ENCODE measurements around the gene SORCS2.

The SORCS2 gene

DNA sequence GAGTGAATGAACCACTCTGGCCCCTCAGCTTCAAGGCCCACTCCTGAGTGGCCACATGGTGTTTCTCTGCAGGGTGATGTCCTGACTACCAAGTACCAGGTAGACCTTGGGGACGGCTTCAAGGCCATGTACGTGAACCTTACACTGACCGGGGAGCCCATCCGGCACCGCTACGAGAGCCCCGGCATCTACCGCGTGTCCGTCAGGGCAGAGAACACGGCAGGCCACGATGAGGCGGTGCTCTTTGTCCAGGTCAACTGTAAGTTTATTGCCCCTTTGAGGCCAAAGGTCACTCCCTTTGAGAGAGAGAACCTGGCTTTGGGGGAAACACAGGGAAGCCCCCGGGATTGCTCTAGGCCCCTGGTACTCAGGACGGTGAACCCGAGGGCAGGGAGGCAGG, 531.3 kb downstream of the SORCS2 start:
- no peak overlapping the region for H2BK5ac ChIP-seq (ENCODE audit: low read depth, low read length, poor library complexity)
- no peaks in the 10 kb centered on the region for H3K4me1 ChIP-seq (ENCODE audit: control insufficient read depth in 1 of 2, insufficient read depth in 2 of 2, low read length in 2 of 2)
- no peaks in the 10 kb centered on the region for H3K79me2 ChIP-seq (ENCODE audit: control insufficient read depth, insufficient read depth, low read length, poor library complexity)
- H2AFZ ChIP-seq (ENCODE audit: insufficient read depth, low read length, poor library complexity), result no peak overlapping the region
- H3K4ac ChIP-seq (ENCODE audit: low read depth, low read length), result no peak overlapping the region
- no peak overlapping the region for H3K4me3 ChIP-seq (ENCODE audit: low read depth, low read length)
- H3K18ac ChIP-seq (ENCODE audit: low read length), result no peak overlapping the region
- no peaks in the 10 kb centered on the region for H3K79me1 ChIP-seq (ENCODE audit: low read length)
- H3K14ac ChIP-seq (ENCODE audit: low read length), result no peak overlapping the region
- no peak overlapping the region for H2AK5ac ChIP-seq (ENCODE audit: low read length)
- H3K27me3 ChIP-seq (ENCODE audit: insufficient read depth, low read length), result no peaks in the 10 kb centered on the region
- no peak overlapping the region for H2BK12ac ChIP-seq (ENCODE audit: low read length)
- no peak overlapping the region for H3K9ac ChIP-seq (ENCODE audit: low read length)
- H3K36me3 ChIP-seq (ENCODE audit: control insufficient read depth in 1 of 2, insufficient read depth in 2 of 2, low read length in 2 of 2), result no peaks in the 10 kb centered on the region
- H2BK120ac ChIP-seq (ENCODE audit: insufficient read depth, low read length, poor library complexity), result no peak overlapping the region
- no peak overlapping the region for H4K12ac ChIP-seq (ENCODE audit: low read depth, low read length)
- H3K23ac ChIP-seq (ENCODE audit: low read length), result no peak overlapping the region
- no peak overlapping the region for H3K4me2 ChIP-seq (ENCODE audit: low read length)
- no peak overlapping the region for H4K91ac ChIP-seq (ENCODE audit: low read depth, low read length)
- H4K8ac ChIP-seq (ENCODE audit: low read depth, low read length), result no peak overlapping the region
- DNase-seq, result no peak
- peaks cover 10% of the 10 kb centered on the region for H3K9me3 ChIP-seq (ENCODE audit: insufficient read depth, low read depth, low read length)
- no CpG with 5 or more reads among the region's 16 CpGs for WGBS (ENCODE audit: extremely low coverage, insufficient coverage, insufficient read length)
- no peak overlapping the region for H3K27ac ChIP-seq (ENCODE audit: low read depth, low read length)

GRCh38 chr4:7725951-7726350, 533.6 kb downstream of the SORCS2 start:
- Histone ChIP-seq H2AFZ (ENCODE audit: insufficient read depth, low read length, poor library complexity) (no peak overlapping the region), H2BK12ac (ENCODE audit: low read length) (no peak overlapping the region), H3K79me2 (ENCODE audit: control insufficient read depth, insufficient read depth, low read length, poor library complexity) (no peaks in the 10 kb centered on the region), H3K36me3 (ENCODE audit: control insufficient read depth in 1 of 2, insufficient read depth in 2 of 2, low read length in 2 of 2) (no peaks in the 10 kb centered on the region), H3K27ac (ENCODE audit: low read depth, low read length) (no peak overlapping the region), H2BK5ac (ENCODE audit: low read depth, low read length, poor library complexity) (no peak overlapping the region), H4K12ac (ENCODE audit: low read depth, low read length) (no peak overlapping the region), H3K4me3 (ENCODE audit: low read depth, low read length) (no peak overlapping the region), H3K9me3 (ENCODE audit: insufficient read depth, low read depth, low read length) (peaks cover 10% of the 10 kb centered on the region), H3K27me3 (ENCODE audit: insufficient read depth, low read length) (no peaks in the 10 kb centered on the region), H3K4me2 (ENCODE audit: low read length) (no peak overlapping the region), H3K18ac (ENCODE audit: low read length) (no peak overlapping the region), H3K9ac (ENCODE audit: low read length) (no peak overlapping the region), H3K14ac (ENCODE audit: low read length) (no peak overlapping the region), H3K4me1 (ENCODE audit: control insufficient read depth in 1 of 2, insufficient read depth in 2 of 2, low read length in 2 of 2) (no peaks in the 10 kb centered on the region), H2AK5ac (ENCODE audit: low read length) (no peak overlapping the region), H3K23ac (ENCODE audit: low read length) (no peak overlapping the region), H3K79me1 (ENCODE audit: low read length) (no peaks in the 10 kb centered on the region), H4K8ac (ENCODE audit: low read depth, low read length) (no peak overlapping the region), H4K91ac (ENCODE audit: low read depth, low read length) (no peak overlapping the region), H3K4ac (ENCODE audit: low read depth, low read length) (no peak overlapping the region), H2BK120ac (ENCODE audit: insufficient read depth, low read length, poor library complexity) (no peak overlapping the region)
- no CpG with 5 or more reads among the region's 9 CpGs for WGBS (ENCODE audit: extremely low coverage, insufficient coverage, insufficient read length)
- no peak for DNase-seq

DNA sequence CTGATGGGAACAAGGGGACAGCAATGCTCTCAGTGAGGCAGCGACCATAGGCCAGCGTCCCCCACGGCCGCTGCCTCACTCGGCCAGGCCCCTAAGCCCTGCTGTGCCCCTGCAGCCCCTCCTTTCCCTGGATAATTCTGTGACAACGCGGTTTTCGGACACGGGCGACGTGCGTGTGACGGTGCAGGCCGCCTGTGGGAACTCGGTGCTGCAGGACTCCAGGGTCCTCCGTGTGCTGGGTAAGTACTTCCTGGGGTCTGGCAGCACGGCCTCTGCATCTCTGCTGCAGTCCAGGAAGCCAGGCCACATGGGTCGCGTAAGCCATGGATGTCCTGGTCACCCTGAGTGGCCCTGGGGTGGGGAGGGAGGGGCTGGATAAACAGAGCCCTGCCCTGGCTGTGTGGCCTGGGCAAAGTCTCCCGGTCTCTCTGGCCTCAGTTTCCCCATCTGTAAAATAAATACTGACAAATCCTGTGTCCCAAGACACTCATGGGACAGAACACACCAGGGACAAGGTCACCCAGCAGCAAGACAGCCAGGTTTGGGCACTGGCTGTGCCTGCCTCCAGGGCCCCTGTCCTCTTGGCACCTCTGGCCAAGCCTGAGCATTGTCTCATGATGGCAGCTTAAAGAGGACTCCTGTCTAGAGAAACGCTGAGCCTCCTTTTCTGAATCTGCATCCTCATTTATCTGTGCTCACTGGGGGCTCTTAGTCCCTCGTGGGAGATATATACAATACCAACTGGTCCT, 534.5 kb downstream of the SORCS2 start:
- Histone ChIP-seq H4K8ac (ENCODE audit: low read depth, low read length) (no peak overlapping the region), H2BK5ac (ENCODE audit: low read depth, low read length, poor library complexity) (no peak overlapping the region), H3K18ac (ENCODE audit: low read length) (no peak overlapping the region), H3K79me2 (ENCODE audit: control insufficient read depth, insufficient read depth, low read length, poor library complexity) (no peaks in the 10 kb centered on the region), H3K4me3 (ENCODE audit: low read depth, low read length) (no peak overlapping the region), H2BK120ac (ENCODE audit: insufficient read depth, low read length, poor library complexity) (no peak overlapping the region), H2BK12ac (ENCODE audit: low read length) (no peak overlapping the region), H3K4ac (ENCODE audit: low read depth, low read length) (no peak overlapping the region), H2AFZ (ENCODE audit: insufficient read depth, low read length, poor library complexity) (no peak overlapping the region), H4K12ac (ENCODE audit: low read depth, low read length) (no peak overlapping the region), H3K14ac (ENCODE audit: low read length) (no peak overlapping the region), H3K9me3 (ENCODE audit: insufficient read depth, low read depth, low read length) (peaks cover 10% of the 10 kb centered on the region), H3K36me3 (ENCODE audit: control insufficient read depth in 1 of 2, insufficient read depth in 2 of 2, low read length in 2 of 2) (no peaks in the 10 kb centered on the region), H3K4me1 (ENCODE audit: control insufficient read depth in 1 of 2, insufficient read depth in 2 of 2, low read length in 2 of 2) (no peaks in the 10 kb centered on the region), H3K9ac (ENCODE audit: low read length) (no peak overlapping the region), H3K79me1 (ENCODE audit: low read length) (no peaks in the 10 kb centered on the region), H3K4me2 (ENCODE audit: low read length) (no peak overlapping the region), H3K27ac (ENCODE audit: low read depth, low read length) (no peak overlapping the region), H2AK5ac (ENCODE audit: low read length) (no peak overlapping the region), H4K91ac (ENCODE audit: low read depth, low read length) (no peak overlapping the region), H3K23ac (ENCODE audit: low read length) (no peak overlapping the region), H3K27me3 (ENCODE audit: insufficient read depth, low read length) (no peaks in the 10 kb centered on the region)
- no peak for DNase-seq
- WGBS (ENCODE audit: extremely low coverage, insufficient coverage, insufficient read length), result no CpG with 5 or more reads among the region's 22 CpGs

DNA sequence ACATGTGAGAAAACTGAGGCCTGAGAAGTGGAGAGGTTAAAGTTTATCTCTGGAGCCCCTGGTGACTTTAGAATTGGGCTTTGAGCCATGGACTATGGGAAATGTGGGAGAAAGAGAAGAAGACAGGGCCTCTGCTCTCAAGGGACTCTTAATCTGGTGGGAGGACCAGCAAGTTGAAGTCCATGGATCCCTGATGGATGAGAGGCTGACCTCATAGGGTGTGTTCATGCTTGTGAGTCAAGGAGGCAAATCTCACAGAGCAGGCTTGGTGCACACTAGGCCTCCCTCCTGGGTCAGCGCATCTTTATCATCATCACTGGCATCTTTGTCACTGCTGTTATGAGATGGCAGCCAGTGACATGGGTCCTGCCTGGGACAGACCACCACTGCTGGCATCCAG, 535.4 kb downstream of the SORCS2 start:
- no peaks in the 10 kb centered on the region for H3K4me1 ChIP-seq (ENCODE audit: control insufficient read depth in 1 of 2, insufficient read depth in 2 of 2, low read length in 2 of 2)
- H3K9ac ChIP-seq (ENCODE audit: low read length), result no peak overlapping the region
- H3K79me2 ChIP-seq (ENCODE audit: control insufficient read depth, insufficient read depth, low read length, poor library complexity), result no peaks in the 10 kb centered on the region
- H3K79me1 ChIP-seq (ENCODE audit: low read length), result no peaks in the 10 kb centered on the region
- no peak overlapping the region for H4K91ac ChIP-seq (ENCODE audit: low read depth, low read length)
- H2AK5ac ChIP-seq (ENCODE audit: low read length), result no peak overlapping the region
- no peaks in the 10 kb centered on the region for H3K27me3 ChIP-seq (ENCODE audit: insufficient read depth, low read length)
- H2BK5ac ChIP-seq (ENCODE audit: low read depth, low read length, poor library complexity), result no peak overlapping the region
- H3K4me2 ChIP-seq (ENCODE audit: low read length), result no peak overlapping the region
- H3K9me3 ChIP-seq (ENCODE audit: insufficient read depth, low read depth, low read length), result peaks cover 10% of the 10 kb centered on the region
- H4K8ac ChIP-seq (ENCODE audit: low read depth, low read length), result no peak overlapping the region
- no peak overlapping the region for H3K18ac ChIP-seq (ENCODE audit: low read length)
- no peak overlapping the region for H2AFZ ChIP-seq (ENCODE audit: insufficient read depth, low read length, poor library complexity)
- no peak overlapping the region for H3K14ac ChIP-seq (ENCODE audit: low read length)
- no peaks in the 10 kb centered on the region for H3K36me3 ChIP-seq (ENCODE audit: control insufficient read depth in 1 of 2, insufficient read depth in 2 of 2, low read length in 2 of 2)
- no peak for DNase-seq
- no peak overlapping the region for H2BK12ac ChIP-seq (ENCODE audit: low read length)
- no peak overlapping the region for H3K4me3 ChIP-seq (ENCODE audit: low read depth, low read length)
- no peak overlapping the region for H4K12ac ChIP-seq (ENCODE audit: low read depth, low read length)
- no peak overlapping the region for H3K27ac ChIP-seq (ENCODE audit: low read depth, low read length)
- H2BK120ac ChIP-seq (ENCODE audit: insufficient read depth, low read length, poor library complexity), result no peak overlapping the region
- no peak overlapping the region for H3K4ac ChIP-seq (ENCODE audit: low read depth, low read length)
- H3K23ac ChIP-seq (ENCODE audit: low read length), result no peak overlapping the region
- no CpG with 5 or more reads among the region's 1 CpG for WGBS (ENCODE audit: extremely low coverage, insufficient coverage, insufficient read length)

Data from trophoblast cell (in vitro differentiated cells and primary cell).